Measurements from ENCODE around the gene BCHE.

BCHE gene

DNA sequence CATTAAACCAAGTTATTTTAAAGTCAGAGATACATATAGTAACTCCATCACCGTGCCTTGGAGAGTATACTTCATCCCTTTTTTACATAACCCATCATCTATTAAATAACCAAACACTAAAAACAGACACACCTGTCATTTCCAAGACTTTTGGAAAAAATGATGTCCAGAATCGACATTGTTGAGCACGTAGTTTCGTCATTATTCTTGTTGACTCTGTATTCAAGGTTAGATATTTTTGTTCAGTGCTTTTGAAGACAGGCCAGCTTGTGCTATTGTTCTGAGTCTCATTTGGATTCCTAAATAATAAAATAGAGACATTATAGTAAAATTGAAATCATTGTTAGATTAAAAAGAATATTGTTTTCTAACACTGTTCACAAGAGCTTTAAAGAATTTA is 51.2 kb downstream of the BCHE start:
- no peak for DNase-seq (ENCODE audit: low spot score)
- no peak for TF ChIP-seq CTCF (IDR thresholded peaks at IDR 0.05)
- no peak overlapping the region for H3K27ac ChIP-seq
- no peak overlapping the region for H3K4me3 ChIP-seq

DNA sequence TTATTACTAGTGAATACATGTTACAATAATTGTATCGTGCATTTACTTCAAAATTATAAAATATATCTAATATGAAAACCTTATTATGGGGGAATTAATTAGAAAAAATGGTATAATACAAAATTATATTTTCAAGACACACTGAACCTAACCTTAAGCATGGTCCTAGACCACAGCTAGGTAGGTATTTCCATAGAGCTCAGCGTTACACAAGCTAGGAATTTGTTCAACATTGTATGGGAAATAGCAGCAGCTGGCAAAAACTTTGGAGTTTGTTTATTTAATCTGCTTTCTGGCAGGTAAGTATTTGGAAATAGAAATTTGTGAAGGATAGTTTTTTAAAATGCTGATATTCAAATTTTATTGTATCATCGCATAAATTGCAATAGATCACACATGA is 52.9 kb downstream of the BCHE start:
- Histone ChIP-seq H3K4me3 (no peak overlapping the region), H3K27ac (no peak overlapping the region)
- DNase-seq (ENCODE audit: low spot score) = no peak
- no peak for TF ChIP-seq CTCF (IDR thresholded peaks at IDR 0.05)

GRCh38 chr3:165783383-165783782 is 53.8 kb downstream of the BCHE start:
- no peak for DNase-seq (ENCODE audit: low spot score)
- no peak for TF ChIP-seq CTCF (IDR thresholded peaks at IDR 0.05)
- Histone ChIP-seq H3K27ac (no peak overlapping the region), H3K4me3 (no peak overlapping the region)

DNA sequence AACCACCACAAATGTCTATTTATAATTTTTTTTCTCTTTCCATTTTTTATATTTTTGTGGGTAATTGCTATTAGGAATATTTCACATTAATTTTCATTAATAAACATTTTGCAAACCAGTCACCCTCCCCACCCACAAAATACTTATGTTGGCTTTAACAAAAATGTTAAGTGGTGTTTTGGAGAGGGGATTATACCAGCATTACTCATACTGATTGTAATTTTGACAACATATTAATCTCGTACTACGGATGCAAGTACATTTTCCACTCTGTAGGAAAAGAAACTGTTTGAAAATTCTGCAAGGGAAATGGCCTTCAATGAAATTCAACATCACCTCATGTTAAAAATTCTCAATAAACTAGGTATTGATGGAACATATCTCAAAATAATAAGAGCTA is 58.3 kb downstream of the BCHE start:
- Histone ChIP-seq H3K27ac (no peak overlapping the region), H3K4me3 (no peak overlapping the region)
- no peak for DNase-seq (ENCODE audit: low spot score)
- TF ChIP-seq CTCF (IDR thresholded peaks at IDR 0.05) = no peak

- H3K4me3 ChIP-seq = no peak overlapping the region
- H3K27ac ChIP-seq = no peak overlapping the region
- TF ChIP-seq CTCF (IDR thresholded peaks at IDR 0.05) = no peak
- no peak for DNase-seq (ENCODE audit: low spot score)
These were observed 58.8 kb downstream of the BCHE start for GRCh38 chr3:165778456-165778855.

DNA sequence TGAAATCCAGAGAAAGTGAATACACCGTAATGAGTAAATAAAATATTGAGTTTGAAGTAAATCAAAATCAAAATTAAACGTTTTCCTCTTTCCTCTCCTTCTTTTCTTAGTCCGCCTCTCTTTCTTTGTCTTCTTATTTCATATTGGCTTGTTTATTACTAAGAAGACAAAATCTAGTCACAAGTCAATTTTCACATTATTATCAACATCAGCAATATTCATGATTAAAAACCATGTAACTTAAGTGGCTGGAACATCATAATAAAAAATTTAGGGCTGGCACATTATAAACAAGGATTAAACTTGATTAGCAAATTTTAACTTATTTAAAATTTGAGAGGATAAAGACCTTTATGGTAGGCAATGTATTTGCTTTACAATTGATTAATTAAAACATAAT is 61.4 kb downstream of the BCHE start:
- H3K27ac ChIP-seq = no peak overlapping the region
- DNase-seq (ENCODE audit: low spot score) = no peak
- TF ChIP-seq CTCF (IDR thresholded peaks at IDR 0.05) = no peak
- H3K4me3 ChIP-seq = no peak overlapping the region

- TF ChIP-seq CTCF (IDR thresholded peaks at IDR 0.05) = no peak
- DNase-seq (ENCODE audit: low spot score) = no peak
- H3K4me3 ChIP-seq = no peak overlapping the region
- H3K27ac ChIP-seq = no peak overlapping the region
These were observed 66.4 kb downstream of the BCHE start for GRCh38 chr3:165770781-165771180.

Measured in coronary artery (tissue), 2 donors.